ENCODE results near the gene MARCHF2. TPM values are rescaled to one million over a fixed set of nuclear protein-coding genes. Genes with fewer than 3 reads are reported as not detected.

The MARCHF2 gene
- total RNA-seq, 1 experiment from 2014 or later: 27.5 TPM

DNA sequence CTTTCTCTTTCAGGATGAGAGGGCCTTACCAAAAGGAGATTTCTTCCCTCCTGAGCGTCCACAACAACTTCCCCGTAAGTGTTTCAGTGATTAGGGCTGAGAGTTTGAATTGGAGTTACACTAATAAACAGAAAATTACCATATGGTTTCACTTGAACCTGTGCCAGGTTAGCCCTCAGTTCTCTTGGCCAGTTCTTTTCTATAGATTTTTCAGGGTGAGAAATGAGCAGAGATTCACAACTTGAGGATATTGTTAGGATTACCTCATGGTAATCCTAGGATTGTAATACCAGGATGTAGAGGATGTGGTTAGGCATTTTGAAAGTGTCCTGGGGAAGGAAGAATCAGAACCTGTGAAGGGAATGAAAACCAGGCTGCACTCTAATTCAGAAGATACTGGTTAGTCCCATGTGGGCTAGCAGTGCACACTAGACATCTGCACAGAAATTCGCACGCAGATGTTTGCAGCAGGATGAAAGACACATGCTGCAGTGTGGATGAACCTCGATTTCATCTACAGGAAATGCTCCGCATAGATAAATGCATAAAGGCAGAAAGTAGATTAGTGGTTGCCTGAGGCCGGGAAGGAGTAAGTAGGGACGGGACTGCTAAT lies 55.8 kb downstream of the MARCHF2 start:
- peaks cover 76 to 98% (median 95%) of the 10 kb centered on the region in 3 experiments for H3K36me3 Mint-ChIP-seq (ENCODE audit: insufficient read depth in 1 of 3, low read depth in 3 of 3)

More for the DNA sequence above, 55.8 kb downstream of the MARCHF2 start:
- TF ChIP-seq, protein P1, sequence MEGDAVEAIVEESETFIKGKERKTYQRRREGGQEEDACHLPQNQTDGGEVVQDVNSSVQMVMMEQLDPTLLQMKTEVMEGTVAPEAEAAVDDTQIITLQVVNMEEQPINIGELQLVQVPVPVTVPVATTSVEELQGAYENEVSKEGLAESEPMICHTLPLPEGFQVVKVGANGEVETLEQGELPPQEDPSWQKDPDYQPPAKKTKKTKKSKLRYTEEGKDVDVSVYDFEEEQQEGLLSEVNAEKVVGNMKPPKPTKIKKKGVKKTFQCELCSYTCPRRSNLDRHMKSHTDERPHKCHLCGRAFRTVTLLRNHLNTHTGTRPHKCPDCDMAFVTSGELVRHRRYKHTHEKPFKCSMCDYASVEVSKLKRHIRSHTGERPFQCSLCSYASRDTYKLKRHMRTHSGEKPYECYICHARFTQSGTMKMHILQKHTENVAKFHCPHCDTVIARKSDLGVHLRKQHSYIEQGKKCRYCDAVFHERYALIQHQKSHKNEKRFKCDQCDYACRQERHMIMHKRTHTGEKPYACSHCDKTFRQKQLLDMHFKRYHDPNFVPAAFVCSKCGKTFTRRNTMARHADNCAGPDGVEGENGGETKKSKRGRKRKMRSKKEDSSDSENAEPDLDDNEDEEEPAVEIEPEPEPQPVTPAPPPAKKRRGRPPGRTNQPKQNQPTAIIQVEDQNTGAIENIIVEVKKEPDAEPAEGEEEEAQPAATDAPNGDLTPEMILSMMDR (conservative IDR thresholded peaks at IDR 0.05): no peak
- H3K27me3 Mint-ChIP-seq (ENCODE audit: low read depth): no peaks in the 10 kb centered on the region
- H3K27ac Mint-ChIP-seq: peak overlapping the region in 2 of 3 experiments; percentile 4 to 23; a peak in 3 of 7 replicates
- H3K18ac ChIP-seq (ENCODE audit: insufficient read length, low read depth, low read length): no peak overlapping the region
- no peak overlapping the region for H3K4ac ChIP-seq (ENCODE audit: low read depth, low read length)
- H3K23ac ChIP-seq (ENCODE audit: insufficient read length, low read depth, low read length): no peak overlapping the region
- no peak overlapping the region for H4K8ac ChIP-seq (replicated peaks; ENCODE audit: insufficient read length, low read depth, low read length)
- H3K9me3 ChIP-seq (ENCODE audit: control insufficient read depth, low read depth, low read length): no peaks in the 10 kb centered on the region
- H3K79me1 ChIP-seq (ENCODE audit: insufficient read depth, low read depth, low read length, poor library complexity, severe bottlenecking): peaks cover 9% of the 10 kb centered on the region
- no peak overlapping the region for H2BK20ac ChIP-seq (ENCODE audit: low read depth, low read length, poor library complexity, severe bottlenecking)
- no peak overlapping the region for H2BK120ac ChIP-seq (ENCODE audit: low read depth, low read length, poor library complexity, severe bottlenecking)
- H2BK5ac ChIP-seq (ENCODE audit: insufficient read length, low read length): no peak overlapping the region
- no peak overlapping the region for H3K4me3 Mint-ChIP-seq
- H3K27ac ChIP-seq (ENCODE audit: insufficient read length, low read depth, low read length): no peak overlapping the region
- H2AK5ac ChIP-seq (ENCODE audit: insufficient read length, low read length): no peak overlapping the region
- H3K4me1 Mint-ChIP-seq: no peaks in the 10 kb centered on the region
- H2BK15ac ChIP-seq (ENCODE audit: low read depth, low read length): no peak overlapping the region
- H4K5ac ChIP-seq (ENCODE audit: insufficient read length, low read depth, low read length): no peak overlapping the region
- H4K20me1 ChIP-seq (ENCODE audit: control insufficient read depth, insufficient read depth, insufficient read length): no peaks in the 10 kb centered on the region
- peaks cover 14% of the 10 kb centered on the region; the same call in 1 of the 2 replicates for H3K79me2 ChIP-seq (ENCODE audit: insufficient read depth, low read length)
- H3K27me3 ChIP-seq (ENCODE audit: insufficient read depth, low read length): no peaks in the 10 kb centered on the region
- no peak overlapping the region for H4K91ac ChIP-seq (ENCODE audit: insufficient read length, low read depth, low read length)
- H3K14ac ChIP-seq (ENCODE audit: insufficient read depth, low read length): no peak overlapping the region
- WGBS (ENCODE audit: extremely low coverage, insufficient read length, low lambda C conversion rate): no CpG with 5 or more reads among the region's 8 CpGs
- H3K23me2 ChIP-seq (ENCODE audit: insufficient read length, low read depth, low read length, poor library complexity, severe bottlenecking): no peaks in the 10 kb centered on the region
- no peak overlapping the region for H3K9ac ChIP-seq (ENCODE audit: extremely low read depth, insufficient read length, low read length)
- H2AFZ ChIP-seq (ENCODE audit: low read length): no peak overlapping the region
- no peaks in the 10 kb centered on the region for H3K4me1 ChIP-seq (ENCODE audit: insufficient read depth, low read length)
- H3T11ph ChIP-seq (ENCODE audit: low read length): no peak overlapping the region
- H3K4me2 ChIP-seq (ENCODE audit: insufficient read depth, insufficient read length, low read length): no peak overlapping the region
- no peak overlapping the region for H2BK12ac ChIP-seq (ENCODE audit: insufficient read length, low read depth, low read length)
- DNase-seq: no peak
- no peaks in the 10 kb centered on the region for H3K9me3 Mint-ChIP-seq
- no peak overlapping the region for H3K56ac ChIP-seq (ENCODE audit: insufficient read length, low read depth, low read length)

Data from H9 (cell line).